ENCODE measurements around the gene PKIG.

DNA sequence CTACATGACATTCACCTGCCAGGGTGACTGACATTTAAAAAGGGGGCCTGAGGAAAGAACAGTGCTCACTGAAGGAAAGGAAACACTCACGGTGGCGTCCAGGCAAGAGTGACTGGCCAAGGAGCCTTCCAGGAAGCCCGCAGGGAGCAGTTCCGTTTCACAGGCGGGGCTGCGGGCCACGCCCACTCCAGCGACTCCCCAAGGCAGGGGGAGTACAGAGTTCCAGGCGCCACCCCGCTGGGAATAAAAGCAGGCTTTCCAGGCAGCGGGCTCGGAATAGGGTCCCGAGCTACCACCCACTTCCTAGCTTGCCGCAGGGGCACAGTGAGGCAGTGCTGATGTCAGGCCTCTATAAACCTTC lies 34.2 kb downstream of the PKIG start:
- TF ChIP-seq, protein P1, sequence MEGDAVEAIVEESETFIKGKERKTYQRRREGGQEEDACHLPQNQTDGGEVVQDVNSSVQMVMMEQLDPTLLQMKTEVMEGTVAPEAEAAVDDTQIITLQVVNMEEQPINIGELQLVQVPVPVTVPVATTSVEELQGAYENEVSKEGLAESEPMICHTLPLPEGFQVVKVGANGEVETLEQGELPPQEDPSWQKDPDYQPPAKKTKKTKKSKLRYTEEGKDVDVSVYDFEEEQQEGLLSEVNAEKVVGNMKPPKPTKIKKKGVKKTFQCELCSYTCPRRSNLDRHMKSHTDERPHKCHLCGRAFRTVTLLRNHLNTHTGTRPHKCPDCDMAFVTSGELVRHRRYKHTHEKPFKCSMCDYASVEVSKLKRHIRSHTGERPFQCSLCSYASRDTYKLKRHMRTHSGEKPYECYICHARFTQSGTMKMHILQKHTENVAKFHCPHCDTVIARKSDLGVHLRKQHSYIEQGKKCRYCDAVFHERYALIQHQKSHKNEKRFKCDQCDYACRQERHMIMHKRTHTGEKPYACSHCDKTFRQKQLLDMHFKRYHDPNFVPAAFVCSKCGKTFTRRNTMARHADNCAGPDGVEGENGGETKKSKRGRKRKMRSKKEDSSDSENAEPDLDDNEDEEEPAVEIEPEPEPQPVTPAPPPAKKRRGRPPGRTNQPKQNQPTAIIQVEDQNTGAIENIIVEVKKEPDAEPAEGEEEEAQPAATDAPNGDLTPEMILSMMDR (IDR thresholded peaks at IDR 0.05) = no peak
- TF ChIP-seq POLR2A (IDR thresholded peaks at IDR 0.05) = no peak

Data from body of pancreas (tissue), 4 donors.